Measurements from ENCODE around the gene RBBP8NL.

DNA sequence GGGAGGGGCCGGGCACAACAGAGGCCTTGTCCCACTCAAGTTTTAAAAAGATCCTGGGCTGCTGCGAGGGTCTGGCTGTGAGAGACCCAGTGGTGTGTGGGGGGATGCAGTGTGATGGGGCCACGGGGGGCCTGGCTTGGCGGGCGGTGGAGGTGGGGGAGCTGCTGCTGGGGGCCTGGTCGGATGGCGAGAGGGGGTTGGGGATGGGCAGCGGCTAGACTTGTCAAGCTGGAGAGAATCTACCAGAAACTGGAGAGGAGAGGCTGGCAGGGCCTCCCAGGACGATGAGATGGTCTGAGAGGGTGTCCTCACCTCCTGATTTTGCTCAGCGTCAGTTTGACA, 35.3 kb downstream of the RBBP8NL start:
- TF ChIP-seq, protein P1, sequence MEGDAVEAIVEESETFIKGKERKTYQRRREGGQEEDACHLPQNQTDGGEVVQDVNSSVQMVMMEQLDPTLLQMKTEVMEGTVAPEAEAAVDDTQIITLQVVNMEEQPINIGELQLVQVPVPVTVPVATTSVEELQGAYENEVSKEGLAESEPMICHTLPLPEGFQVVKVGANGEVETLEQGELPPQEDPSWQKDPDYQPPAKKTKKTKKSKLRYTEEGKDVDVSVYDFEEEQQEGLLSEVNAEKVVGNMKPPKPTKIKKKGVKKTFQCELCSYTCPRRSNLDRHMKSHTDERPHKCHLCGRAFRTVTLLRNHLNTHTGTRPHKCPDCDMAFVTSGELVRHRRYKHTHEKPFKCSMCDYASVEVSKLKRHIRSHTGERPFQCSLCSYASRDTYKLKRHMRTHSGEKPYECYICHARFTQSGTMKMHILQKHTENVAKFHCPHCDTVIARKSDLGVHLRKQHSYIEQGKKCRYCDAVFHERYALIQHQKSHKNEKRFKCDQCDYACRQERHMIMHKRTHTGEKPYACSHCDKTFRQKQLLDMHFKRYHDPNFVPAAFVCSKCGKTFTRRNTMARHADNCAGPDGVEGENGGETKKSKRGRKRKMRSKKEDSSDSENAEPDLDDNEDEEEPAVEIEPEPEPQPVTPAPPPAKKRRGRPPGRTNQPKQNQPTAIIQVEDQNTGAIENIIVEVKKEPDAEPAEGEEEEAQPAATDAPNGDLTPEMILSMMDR (conservative IDR thresholded peaks at IDR 0.05 in 1 of 2, IDR thresholded peaks at IDR 0.05 in 1 of 2; ENCODE audit: low read depth in 1 of 2, low read length in 2 of 2): no peak
- TF ChIP-seq EZH2 (IDR thresholded peaks at IDR 0.05; ENCODE audit: low read length, missing control alignments): no peak

Data from fibroblast of lung (primary cell).